GM10266 (cell line): ENCODE data around the gene SMURF2.
"Not testable (repeated sequence)": the region's sequence is repeated elsewhere in the genome, so short reads cannot be mapped to it uniquely, and the experiment has no call there.

Source experiments
- DNase-seq: peaks from one replicate; pipeline ENCODE4 v3.0.0; 2012; ENCODE audit errors: extremely low spot score
- CTCF ChIP-seq: IDR thresholded peaks from 2 replicates; pipeline ENCODE4 v1.5.1; 2012; ENCODE audit warnings: mild to moderate bottlenecking, low read depth; ENCODE audit not compliant: control insufficient read depth, insufficient read depth; ENCODE audit errors: missing control alignments

Gene SMURF2

DNA sequence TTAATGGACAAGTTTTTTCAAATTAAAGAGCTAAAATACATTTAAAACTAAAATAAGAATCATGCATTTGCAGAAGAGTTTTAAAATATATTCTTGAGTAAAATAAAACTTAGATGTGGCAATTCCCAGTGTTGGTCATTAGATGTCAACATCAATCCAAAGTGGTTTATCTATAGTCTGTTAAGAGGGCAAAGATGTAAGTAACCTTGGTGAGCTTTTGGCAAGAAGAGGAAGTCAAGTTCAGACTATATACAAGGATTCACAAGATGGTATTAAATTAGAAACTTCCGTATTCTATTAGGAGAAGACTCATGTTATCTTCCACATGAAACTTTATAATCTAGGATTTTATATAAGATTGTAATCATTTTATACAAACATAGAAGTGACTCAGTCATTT is 82.2 kb downstream of the SMURF2 start:
- TF ChIP-seq CTCF: no peak
- no peak for DNase-seq

DNA sequence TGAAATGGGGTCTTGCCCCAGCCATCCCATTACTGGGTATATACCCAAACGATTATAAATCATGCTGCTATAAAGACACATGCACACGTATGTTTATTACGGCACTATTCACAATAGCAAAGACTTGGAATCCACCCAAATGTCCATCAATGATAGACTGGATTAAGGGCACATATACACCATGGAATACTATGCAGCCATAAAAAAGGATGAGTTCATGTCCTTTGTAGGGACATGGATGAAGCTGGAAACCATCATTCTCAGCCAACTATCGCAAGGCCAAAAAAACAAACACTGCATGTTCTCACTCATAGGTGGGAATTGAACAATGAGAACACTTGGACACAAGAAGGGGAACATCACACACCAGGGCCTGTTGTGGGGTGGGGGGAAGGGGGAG is 85.1 kb downstream of the SMURF2 start:
- DNase-seq: not testable (repeated sequence)

GRCh38 chr17:64575431-64575830 is 86.7 kb downstream of the SMURF2 start:
- TF ChIP-seq CTCF: no peak
- no peak for DNase-seq

DNA sequence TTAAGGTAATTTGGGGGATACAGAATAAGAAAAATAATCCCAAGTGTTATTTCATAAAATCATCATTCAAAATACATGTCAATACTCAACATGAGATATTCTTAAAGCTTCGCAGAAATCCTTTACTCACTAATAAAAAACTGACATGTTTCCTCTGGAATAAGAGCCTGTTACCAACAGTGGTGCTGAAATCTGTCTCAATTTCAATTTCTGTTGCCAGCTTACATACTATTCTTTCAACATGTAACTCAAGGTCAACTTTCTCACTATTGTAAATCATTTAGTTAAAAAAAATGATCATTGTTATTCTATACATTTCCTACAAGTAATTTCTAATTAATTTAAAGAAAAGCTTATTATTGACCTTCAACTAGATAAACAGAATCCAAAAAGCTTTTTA is 87.5 kb downstream of the SMURF2 start:
- TF ChIP-seq CTCF: no peak
- DNase-seq: no peak

GRCh38 chr17:64573214-64573613 is 88.9 kb downstream of the SMURF2 start:
- DNase-seq: no peak
- no peak for TF ChIP-seq CTCF

DNA sequence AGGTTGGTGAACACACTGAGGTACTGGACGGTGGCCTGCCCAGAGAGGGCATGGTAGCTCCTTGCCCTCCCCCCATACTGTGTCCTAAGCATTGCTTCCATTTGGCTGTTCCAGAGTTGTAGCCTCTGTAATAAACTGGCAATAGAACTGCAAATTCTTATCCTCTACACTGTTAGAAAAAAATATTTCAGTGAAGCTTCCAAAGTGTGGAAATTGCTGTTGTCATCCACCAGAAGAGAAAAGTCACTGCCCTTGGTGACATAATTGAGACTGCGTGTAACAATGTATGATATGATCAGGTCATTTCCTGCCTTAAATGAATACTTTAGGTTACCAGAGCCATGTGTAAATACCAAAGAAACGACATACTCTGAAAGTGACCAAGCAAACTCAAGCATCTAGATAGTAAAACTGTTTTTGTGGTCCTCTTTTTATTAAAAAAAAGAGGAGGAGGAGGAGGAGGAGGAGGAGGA is 89.4 kb downstream of the SMURF2 start:
- TF ChIP-seq CTCF: no peak
- peak; percentile 12 for DNase-seq

DNA sequence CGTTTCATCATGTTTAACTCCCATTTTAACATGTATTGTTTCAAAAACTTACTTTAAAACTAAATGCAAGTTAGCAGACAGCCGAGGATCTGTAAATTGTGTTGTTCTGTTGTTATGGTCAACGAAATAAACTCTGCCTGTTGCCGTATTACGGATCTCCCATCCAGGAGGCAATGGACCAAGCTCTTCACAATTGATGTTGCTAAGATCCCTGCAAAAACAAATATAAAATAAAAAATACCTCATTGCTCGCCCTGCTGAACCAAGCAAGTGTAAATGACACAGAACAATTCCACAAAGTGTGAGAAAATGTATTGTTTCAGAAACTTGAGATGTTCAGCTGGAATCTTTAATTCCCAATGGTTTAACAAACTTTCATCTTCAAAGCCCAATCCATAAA is 90.4 kb downstream of the SMURF2 start:
- DNase-seq: no peak
- TF ChIP-seq CTCF: no peak

GRCh38 chr17:64565563-64565962 is 96.5 kb downstream of the SMURF2 start:
- no peak for DNase-seq
- no peak for TF ChIP-seq CTCF
